GM12873 (cell line): ENCODE measurements around the gene ARHGEF28.

ENCODE experiments used
- TF ChIP-seq, protein P1 (sequence below): IDR thresholded peaks from 2 replicates; pipeline ENCODE4 v1.5.1; 2012; ENCODE audit warnings: low read depth, mild to moderate bottlenecking, moderate library complexity, low read length, control low read depth; ENCODE audit not compliant: insufficient read depth; ENCODE audit errors: missing control alignments

Gene ARHGEF28

DNA sequence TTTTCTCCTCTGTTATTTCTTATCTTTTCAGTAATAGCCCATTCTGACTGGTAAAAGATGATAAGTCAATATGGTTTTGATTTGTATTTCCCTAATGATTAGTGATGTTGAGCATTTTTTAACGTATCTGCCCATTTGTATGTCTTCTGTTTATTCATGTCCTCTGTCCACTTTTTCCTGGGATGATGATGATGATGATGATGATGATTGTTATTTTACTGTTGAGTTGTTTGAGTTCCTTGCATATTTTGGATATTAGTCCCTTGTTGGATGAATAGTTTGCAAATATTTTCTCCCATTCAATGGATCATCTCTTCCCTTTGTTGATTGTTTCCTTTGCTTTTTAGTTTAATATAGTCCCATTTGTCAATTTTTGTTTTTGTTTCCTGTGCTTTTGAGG is 33.4 kb upstream of the ARHGEF28 start:
- TF ChIP-seq, protein P1, sequence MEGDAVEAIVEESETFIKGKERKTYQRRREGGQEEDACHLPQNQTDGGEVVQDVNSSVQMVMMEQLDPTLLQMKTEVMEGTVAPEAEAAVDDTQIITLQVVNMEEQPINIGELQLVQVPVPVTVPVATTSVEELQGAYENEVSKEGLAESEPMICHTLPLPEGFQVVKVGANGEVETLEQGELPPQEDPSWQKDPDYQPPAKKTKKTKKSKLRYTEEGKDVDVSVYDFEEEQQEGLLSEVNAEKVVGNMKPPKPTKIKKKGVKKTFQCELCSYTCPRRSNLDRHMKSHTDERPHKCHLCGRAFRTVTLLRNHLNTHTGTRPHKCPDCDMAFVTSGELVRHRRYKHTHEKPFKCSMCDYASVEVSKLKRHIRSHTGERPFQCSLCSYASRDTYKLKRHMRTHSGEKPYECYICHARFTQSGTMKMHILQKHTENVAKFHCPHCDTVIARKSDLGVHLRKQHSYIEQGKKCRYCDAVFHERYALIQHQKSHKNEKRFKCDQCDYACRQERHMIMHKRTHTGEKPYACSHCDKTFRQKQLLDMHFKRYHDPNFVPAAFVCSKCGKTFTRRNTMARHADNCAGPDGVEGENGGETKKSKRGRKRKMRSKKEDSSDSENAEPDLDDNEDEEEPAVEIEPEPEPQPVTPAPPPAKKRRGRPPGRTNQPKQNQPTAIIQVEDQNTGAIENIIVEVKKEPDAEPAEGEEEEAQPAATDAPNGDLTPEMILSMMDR, result no peak

DNA sequence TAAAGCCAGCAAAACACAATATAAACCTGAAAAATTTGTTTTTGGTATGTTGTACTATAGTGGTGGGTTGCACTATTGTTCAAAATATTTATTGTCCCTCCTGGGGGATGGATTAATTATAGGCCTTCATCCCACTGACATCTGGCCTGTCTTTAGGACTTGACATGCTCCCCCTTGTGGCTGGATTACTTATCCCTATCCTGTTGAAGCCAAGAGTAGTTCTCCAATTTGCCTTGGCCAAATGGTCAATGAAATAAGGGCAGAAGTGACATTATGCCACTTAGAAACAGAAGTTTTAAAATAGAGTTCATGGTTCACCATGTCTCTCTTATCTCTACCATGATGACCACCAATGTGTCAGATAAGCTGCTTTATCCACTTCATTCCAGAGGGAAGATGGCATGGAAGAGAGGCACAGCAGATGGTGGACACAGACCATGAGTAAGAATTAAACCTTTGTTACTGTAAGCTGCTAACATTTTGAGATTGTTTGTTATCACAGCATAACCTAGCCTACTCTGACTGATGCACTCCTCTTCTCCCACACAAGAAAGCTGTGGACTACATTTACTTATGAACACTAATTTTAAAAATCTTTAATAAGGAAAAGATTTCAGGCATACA is 29.2 kb upstream of the ARHGEF28 start:
- TF ChIP-seq, protein P1, result peak; percentile 69

DNA sequence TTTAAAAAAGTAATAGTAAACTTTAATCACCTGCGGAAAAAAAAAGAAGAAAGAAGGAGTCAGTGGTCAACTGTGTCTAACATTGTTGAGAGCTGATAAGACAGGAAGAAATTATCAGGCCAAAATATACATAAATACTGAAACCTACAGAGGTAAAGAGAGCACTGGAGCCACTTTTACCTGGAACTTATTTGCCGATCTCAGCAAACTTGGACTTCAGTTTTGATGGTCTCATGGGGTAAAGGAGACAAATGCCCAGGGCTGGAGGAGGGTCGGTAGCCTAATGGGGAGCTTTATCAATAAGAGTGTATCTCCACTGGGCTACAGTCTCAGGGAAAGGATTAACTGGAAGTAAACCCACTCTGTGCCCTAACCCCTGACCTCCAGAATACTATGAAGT is 26.6 kb upstream of the ARHGEF28 start:
- TF ChIP-seq, protein P1, result no peak

DNA sequence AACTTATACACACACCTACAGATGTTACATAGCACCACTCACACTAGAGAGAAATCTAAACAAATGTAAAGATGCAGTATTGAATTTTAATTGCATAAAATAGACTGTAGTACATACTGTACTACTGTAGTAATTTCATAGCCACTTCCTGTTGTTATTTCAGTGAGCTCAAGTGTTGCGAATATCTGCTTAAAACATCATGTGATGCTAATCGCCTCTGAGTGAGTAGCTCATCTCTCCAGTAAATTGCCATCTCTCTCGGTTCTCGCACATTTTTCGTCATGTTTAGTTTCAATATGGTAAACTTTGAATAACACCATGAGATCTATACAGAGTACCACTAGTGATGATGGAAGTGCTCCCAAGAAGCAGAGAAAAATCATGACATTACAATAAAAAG is 22.0 kb upstream of the ARHGEF28 start:
- TF ChIP-seq, protein P1, result no peak

DNA sequence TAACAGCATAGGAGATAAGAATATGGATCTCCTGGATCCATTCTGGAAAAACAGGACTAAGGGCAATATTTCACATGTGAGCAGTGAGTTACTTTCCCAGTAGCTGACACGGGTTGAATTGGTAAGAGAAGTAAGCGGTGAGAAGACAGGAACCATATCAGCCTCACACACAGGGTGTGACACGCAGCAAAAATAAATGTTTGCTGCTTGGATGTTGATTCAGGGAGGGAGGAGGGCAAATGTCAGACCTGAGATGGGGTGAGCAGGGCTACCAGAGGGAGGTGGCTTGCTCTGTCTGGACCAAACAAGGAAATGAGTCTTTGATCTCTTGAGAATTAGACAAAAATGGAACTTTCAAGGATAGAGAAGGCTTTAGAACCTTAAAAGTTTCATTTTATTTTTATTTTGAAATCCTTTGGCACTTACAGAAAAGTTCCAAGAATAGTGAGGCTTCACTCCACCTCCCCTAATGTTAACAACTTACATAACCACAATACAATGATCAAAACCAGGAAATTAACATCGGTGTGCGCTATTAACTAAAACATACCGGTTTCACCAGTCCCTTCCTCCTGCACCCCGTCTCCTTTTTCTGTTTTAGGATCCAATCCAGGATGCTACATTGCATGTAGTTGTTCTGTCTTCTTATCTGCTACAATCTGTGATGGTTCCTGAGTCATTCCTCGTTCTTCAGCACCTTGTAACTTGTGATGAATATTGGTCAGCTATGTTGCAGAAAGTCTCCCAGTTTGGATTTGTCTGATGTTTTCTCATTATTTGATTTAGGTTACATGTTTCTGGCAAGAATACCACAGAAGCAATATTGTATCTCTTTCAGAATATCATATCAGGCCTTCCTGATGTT is 20.5 kb upstream of the ARHGEF28 start:
- TF ChIP-seq, protein P1, result no peak

DNA sequence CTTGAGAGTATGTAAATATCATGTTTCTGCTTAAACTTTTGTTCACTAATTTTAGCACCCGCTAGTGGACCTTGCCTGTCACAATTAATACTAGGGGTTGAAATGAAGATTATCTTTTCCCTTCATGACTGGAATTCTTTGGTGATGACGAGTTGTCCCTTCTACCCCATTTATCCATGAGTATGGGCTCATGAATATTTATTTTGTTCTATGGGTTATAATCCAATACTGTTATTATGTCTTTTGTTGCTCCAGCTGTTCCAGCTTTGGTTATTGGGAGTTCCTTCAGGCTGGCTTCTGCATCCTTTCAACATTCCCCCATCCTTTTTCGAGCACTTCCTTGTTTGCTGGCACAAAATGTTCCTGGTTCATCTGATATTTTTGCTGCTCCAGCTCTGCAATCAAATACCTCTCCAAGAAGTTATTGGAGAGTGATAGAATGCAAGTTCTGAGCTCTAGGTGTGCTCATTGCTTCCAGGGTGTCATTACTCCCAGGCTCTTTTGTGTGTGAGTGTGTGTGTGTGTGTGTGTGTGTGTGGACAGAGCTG is 19.7 kb upstream of the ARHGEF28 start:
- TF ChIP-seq, protein P1, result no peak

DNA sequence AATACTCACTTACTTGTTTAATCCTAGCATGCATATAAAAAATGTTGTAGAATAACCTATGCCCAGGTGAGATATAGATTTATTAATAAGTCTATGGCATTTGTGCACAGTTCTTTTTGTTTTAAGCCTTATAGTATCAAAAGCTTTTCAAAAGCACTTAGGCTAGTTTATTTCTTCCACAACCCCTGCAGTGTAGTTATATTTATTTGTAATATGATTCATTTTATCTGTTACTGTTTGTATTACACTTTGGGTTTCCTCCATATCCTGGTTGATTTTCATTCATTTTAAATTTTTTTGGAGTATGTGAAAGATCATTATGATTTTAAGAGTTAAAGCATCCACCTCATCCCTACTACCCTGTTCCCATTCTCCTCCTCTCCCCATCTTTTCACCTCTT is 18.8 kb upstream of the ARHGEF28 start:
- TF ChIP-seq, protein P1, result no peak
